ENCODE data around the gene ASMT. TPM values are rescaled to one million over a fixed set of nuclear protein-coding genes. Genes with fewer than 3 reads are reported as not detected.

Gene ASMT
- total RNA-seq, 1 experiment from 2014 or later: not detected

- Histone ChIP-seq H3K36me3 (ENCODE audit: low read depth, low read length) (no peaks in the 10 kb centered on the region), H3K79me2 (ENCODE audit: low read length) (no peaks in the 10 kb centered on the region), H4K20me1 (ENCODE audit: low read length) (no peaks in the 10 kb centered on the region), H3K27ac (ENCODE audit: low read length) (no peak overlapping the region), H3K9me2 (replicated peaks; ENCODE audit: low read length) (no peaks in the 10 kb centered on the region), H2AFZ (ENCODE audit: low read length) (no peak overlapping the region), H3K9me3 (ENCODE audit: low read length) (no peaks in the 10 kb centered on the region), H3K4me1 (ENCODE audit: insufficient read depth, low read length) (no peaks in the 10 kb centered on the region), H3K9ac (ENCODE audit: low read length) (no peak overlapping the region), H3K27me3 (ENCODE audit: low read length) (no peaks in the 10 kb centered on the region), H3K4me3 (ENCODE audit: low read length) (no peak overlapping the region), H3F3A (ENCODE audit: low read length, unreplicated experiment) (no peaks in the 10 kb centered on the region), H3K4me2 (ENCODE audit: low read length) (no peak overlapping the region)
- CTCF ChIA-PET: no interaction called here
- TF ChIP-seq EZH2 (IDR thresholded peaks at IDR 0.05; ENCODE audit: low read length, unreplicated experiment) (no peak), EZH2phosphoT487 (IDR thresholded peaks at IDR 0.05; ENCODE audit: borderline replicate concordance, low read length) (no peak), CTCF (conservative IDR thresholded peaks at IDR 0.05; ENCODE audit: low read depth, low read length) (no peak)
- ATAC-seq: no peak
- no TSS peak for BruUV-seq (replicated peaks)
- no peak for DNase-seq
- POLR2A ChIA-PET (ENCODE audit: unreplicated experiment): no interaction called here
- intact Hi-C loops (cut with micrococcal nuclease): no loop called here
These were observed 41.5 kb downstream of the ASMT start for GRCh38 chrX:1656379-1656778.

- POLR2A ChIA-PET (ENCODE audit: unreplicated experiment): no interaction called here
- no peak overlapping the region for H3K27ac ChIP-seq (ENCODE audit: low read length)
- no TSS peak for BruUV-seq (replicated peaks)
These were observed 42.7 kb downstream of the ASMT start for GRCh38 chrX:1657367-1658070.

More at GRCh38 chrX:1657367-1658070, 42.7 kb downstream of the ASMT start:
- ATAC-seq (peak; percentile 33), DNase-seq (peak; percentile 25)
- Histone ChIP-seq H3F3A (ENCODE audit: low read length, unreplicated experiment) (no peaks in the 10 kb centered on the region), H3K9me3 (ENCODE audit: low read length) (no peaks in the 10 kb centered on the region), H2AFZ (ENCODE audit: low read length) (no peak overlapping the region), H3K4me2 (ENCODE audit: low read length) (no peak overlapping the region), H4K20me1 (ENCODE audit: low read length) (no peaks in the 10 kb centered on the region), H3K9ac (ENCODE audit: low read length) (no peak overlapping the region), H3K79me2 (ENCODE audit: low read length) (no peaks in the 10 kb centered on the region), H3K27me3 (ENCODE audit: low read length) (no peaks in the 10 kb centered on the region), H3K4me3 (ENCODE audit: low read length) (no peak overlapping the region), H3K36me3 (ENCODE audit: low read depth, low read length) (no peaks in the 10 kb centered on the region), H3K4me1 (ENCODE audit: insufficient read depth, low read length) (no peaks in the 10 kb centered on the region), H3K9me2 (replicated peaks; ENCODE audit: low read length) (no peaks in the 10 kb centered on the region)
- CTCF ChIA-PET: no interaction called here
- intact Hi-C loops (cut with micrococcal nuclease): no loop called here
- TF ChIP-seq EZH2 (IDR thresholded peaks at IDR 0.05; ENCODE audit: low read length, unreplicated experiment) (no peak), EZH2phosphoT487 (IDR thresholded peaks at IDR 0.05; ENCODE audit: borderline replicate concordance, low read length) (no peak), CTCF (conservative IDR thresholded peaks at IDR 0.05; ENCODE audit: low read depth, low read length) (no peak)
